ENCODE data around the gene TTC23. TPM values are rescaled to one million over a fixed set of nuclear protein-coding genes. Genes with fewer than 3 reads are reported as not detected.
A peak's percentile ranks its signal among the peaks of the same experiment; 100 is the strongest.

TTC23 gene
- total RNA-seq = 10 to 100 TPM; 19.9 to 33.0 (median 24.8) TPM
- polyA plus RNA-seq = 1 to 10 TPM; 5.5 to 8.2 (median 7.2) TPM

GRCh38 chr15:99249270-99249841 lies at the start of gene TTC23:
Gene TTC23, minus strand, starts transcription at chr15:99249581. Its CDS starts 20,869 bp downstream, at chr15:99228712.
- intact Hi-C loops (cut with DNase I) = no loop called here
- peaks cover 0 to 51% (median 34%) of the 10 kb centered on the region in 4 donors for H3K4me1 ChIP-seq
- H3K9me3 ChIP-seq = no peaks in the 10 kb centered on the region
- no peak for DNase-seq
- peak within 1 kb of the TSS; percentile 65 to 80 (median 72) for H3K4me3 ChIP-seq
- WGBS, 2 donors = 2 to 18% methylated on average over 14 of the region's 14 CpGs
- peak within 1 kb of the TSS; percentile 90 to 95 (median 93) for H3K27ac ChIP-seq
- peaks cover 0 to 6% (median 3%) of the 10 kb centered on the region in 4 donors for H3K36me3 ChIP-seq
- TF ChIP-seq CTCF (IDR thresholded peaks at IDR 0.05) (no peak), EP300 (IDR thresholded peaks at IDR 0.05) (no peak), POLR2AphosphoS5 (IDR thresholded peaks at IDR 0.05) (peak; percentile 24 to 88 (median 44)), POLR2A (IDR thresholded peaks at IDR 0.05) (peak in 1 of 2 donors; percentile 18)
- H3K27me3 ChIP-seq = no peaks in the 10 kb centered on the region

- no peak for TF ChIP-seq POLR2AphosphoS5 (IDR thresholded peaks at IDR 0.05)
- Histone ChIP-seq H3K4me1 (peaks cover 0 to 27% (median 18%) of the 10 kb centered on the region in 4 donors), H3K27me3 (no peaks in the 10 kb centered on the region), H3K4me3 (no peak overlapping the region), H3K27ac (peak overlapping the region in 2 of 4 donors; percentile 16 to 46), H3K9me3 (peaks cover 0 to 2% (median 0%) of the 10 kb centered on the region in 4 donors), H3K36me3 (no peaks in the 10 kb centered on the region)
- WGBS, 2 donors = 80 to 92% methylated on average over 2 of the region's 2 CpGs
- intact Hi-C loops (cut with DNase I) = no loop called here
- no peak for DNase-seq
Measured at GRCh38 chr15:99296386-99296785, 47.0 kb upstream of the TTC23 start.

- intact Hi-C loops (cut with DNase I) = no loop called here
- H3K27ac ChIP-seq = peak overlapping the region in 1 of 4 donors; percentile 46
- peaks cover 0 to 26% (median 18%) of the 10 kb centered on the region in 4 donors for H3K4me1 ChIP-seq
- TF ChIP-seq CTCF (IDR thresholded peaks at IDR 0.05) (no peak), POLR2AphosphoS5 (IDR thresholded peaks at IDR 0.05) (no peak), POLR2A (IDR thresholded peaks at IDR 0.05) (no peak), EP300 (IDR thresholded peaks at IDR 0.05) (no peak)
- H3K9me3 ChIP-seq = peaks cover 0 to 2% (median 0%) of the 10 kb centered on the region in 4 donors
- DNase-seq = no peak
- H3K36me3 ChIP-seq = peaks cover 0 to 3% (median 0%) of the 10 kb centered on the region in 4 donors
- H3K27me3 ChIP-seq = no peaks in the 10 kb centered on the region
- no peak overlapping the region for H3K4me3 ChIP-seq
Measured at GRCh38 chr15:99295840-99296239, 46.5 kb upstream of the TTC23 start.

- Histone ChIP-seq H3K4me1 (peaks cover 0 to 11% (median 8%) of the 10 kb centered on the region in 4 donors), H3K36me3 (peaks cover 0 to 9% (median 0%) of the 10 kb centered on the region in 4 donors), H3K9me3 (peaks cover 0 to 2% (median 0%) of the 10 kb centered on the region in 4 donors), H3K27me3 (no peaks in the 10 kb centered on the region), H3K27ac (no peak overlapping the region), H3K4me3 (no peak overlapping the region)
- DNase-seq = no peak
- intact Hi-C loops (cut with DNase I) = no loop called here
- TF ChIP-seq EP300 (IDR thresholded peaks at IDR 0.05) (no peak), POLR2AphosphoS5 (IDR thresholded peaks at IDR 0.05) (no peak), CTCF (IDR thresholded peaks at IDR 0.05) (no peak), POLR2A (IDR thresholded peaks at IDR 0.05) (no peak)
Measured at GRCh38 chr15:99291643-99292042, 42.3 kb upstream of the TTC23 start.

GRCh38 chr15:99283717-99284116 lies 34.3 kb upstream of the TTC23 start:
- H3K36me3 ChIP-seq = no peaks in the 10 kb centered on the region
- intact Hi-C loops (cut with DNase I) = no loop called here
- no peak overlapping the region for H3K27ac ChIP-seq
- DNase-seq = no peak
- H3K27me3 ChIP-seq = no peaks in the 10 kb centered on the region
- H3K4me1 ChIP-seq = no peaks in the 10 kb centered on the region
- no peak overlapping the region for H3K4me3 ChIP-seq
- TF ChIP-seq CTCF (IDR thresholded peaks at IDR 0.05) (no peak), POLR2A (IDR thresholded peaks at IDR 0.05) (no peak), POLR2AphosphoS5 (IDR thresholded peaks at IDR 0.05) (no peak), EP300 (IDR thresholded peaks at IDR 0.05) (no peak)
- H3K9me3 ChIP-seq = no peaks in the 10 kb centered on the region
